Cerebellar nuclear complex (tissue), 1 donor: ENCODE data around the gene IL12RB2.

Experiments used
- DNase-seq, 2 experiments: peaks; one replicate each; lab custom pipeline; 2025; lab: John Stamatoyannopoulos, UW

Gene IL12RB2

DNA sequence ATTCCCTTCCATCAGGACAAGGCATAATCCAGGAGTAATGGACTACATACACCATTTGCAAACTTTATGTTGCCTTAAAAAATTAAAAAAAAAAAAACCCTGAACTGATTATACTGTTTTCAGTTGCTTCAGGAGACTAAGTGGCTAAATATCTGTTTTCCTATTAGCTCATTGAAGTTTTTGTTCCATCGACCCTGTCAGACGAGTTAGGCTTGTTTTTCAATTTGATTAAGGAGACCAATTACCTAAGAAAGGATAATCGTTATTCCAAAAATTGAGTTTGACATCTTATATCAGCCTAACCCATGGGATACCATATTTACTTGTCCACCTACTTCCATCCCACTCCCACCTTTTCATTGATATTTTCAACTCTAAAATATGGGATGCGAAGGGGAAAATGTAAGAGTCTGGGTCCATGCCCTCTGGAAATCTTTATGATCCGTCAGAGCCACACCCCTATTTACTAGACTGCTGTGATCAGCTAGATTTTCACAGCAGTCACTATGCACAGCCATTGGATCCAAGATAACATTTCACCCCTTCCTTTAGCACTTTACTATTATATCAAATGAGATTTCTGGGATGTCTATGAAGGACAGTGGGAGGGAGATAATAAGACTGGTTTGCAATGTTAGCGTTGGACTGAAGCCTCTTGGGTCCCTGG, 41.0 kb downstream of the IL12RB2 start:
- DNase-seq, result no peak

DNA sequence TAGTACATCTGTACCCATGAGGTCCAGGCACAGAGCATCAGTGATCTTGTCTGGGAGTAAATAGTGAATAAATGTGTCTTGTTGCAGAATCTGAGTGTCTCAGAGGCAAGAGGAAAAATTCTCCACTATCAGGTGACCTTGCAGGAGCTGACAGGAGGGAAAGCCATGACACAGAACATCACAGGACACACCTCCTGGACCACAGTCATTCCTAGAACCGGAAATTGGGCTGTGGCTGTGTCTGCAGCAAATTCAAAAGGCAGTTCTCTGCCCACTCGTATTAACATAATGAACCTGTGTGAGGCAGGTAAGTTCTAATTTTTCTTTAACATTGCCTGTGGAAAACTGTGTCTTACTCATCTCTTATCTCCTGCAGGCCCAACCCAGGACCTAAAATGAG, 43.1 kb downstream of the IL12RB2 start:
- DNase-seq, result no peak

DNA sequence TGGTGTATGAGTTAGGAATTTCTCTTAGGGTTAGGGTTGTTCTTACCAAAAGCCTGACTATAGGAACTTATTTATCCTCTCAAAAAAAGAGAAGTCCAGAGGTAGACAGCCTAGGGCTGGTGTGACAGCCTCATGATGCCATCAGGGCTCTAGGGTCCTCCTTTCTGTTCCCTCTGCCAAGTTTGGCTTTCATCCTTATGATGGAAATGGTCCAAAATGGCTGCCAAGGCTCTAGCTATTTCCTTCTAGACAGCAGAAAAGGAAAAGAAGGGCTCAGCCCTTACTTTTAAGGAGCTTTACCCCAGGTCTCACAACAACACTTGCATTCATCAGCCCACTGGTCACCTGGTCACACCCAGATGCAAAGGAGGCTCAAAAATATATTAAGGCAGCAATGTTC, 44.5 kb downstream of the IL12RB2 start:
- no peak for DNase-seq

DNA sequence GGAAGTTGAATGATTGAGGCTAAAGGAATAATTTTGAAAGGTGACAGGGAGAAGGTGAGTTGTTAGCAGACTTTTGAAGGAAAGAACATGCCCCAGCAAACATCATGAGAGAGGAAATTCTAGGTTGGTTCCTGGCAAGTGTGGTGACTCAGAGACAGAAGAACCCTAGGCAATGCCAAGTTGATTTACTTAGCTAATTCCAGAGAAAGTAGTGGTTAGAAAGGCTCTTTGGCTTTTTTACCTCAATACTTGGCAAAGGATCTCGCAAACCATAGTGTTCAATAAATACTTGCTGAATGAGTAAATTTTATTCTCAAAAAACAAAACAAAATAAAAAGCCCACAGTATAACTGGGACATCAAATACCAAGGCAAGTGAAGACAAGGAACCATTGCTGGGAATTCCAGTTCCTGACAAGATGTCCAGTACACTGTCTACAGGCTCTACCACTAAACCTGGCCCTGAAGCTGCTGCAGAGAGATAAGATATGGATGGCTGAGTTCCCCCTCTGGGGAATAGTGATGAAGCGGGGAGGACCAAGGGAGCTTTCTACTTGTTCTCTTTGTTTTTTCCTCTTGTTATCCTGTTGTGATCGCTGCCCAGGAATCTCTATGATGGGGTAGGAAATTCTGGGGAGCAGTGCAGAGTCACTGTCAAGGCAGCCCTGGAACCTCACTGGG, 48.2 kb downstream of the IL12RB2 start:
- DNase-seq, result no peak

DNA sequence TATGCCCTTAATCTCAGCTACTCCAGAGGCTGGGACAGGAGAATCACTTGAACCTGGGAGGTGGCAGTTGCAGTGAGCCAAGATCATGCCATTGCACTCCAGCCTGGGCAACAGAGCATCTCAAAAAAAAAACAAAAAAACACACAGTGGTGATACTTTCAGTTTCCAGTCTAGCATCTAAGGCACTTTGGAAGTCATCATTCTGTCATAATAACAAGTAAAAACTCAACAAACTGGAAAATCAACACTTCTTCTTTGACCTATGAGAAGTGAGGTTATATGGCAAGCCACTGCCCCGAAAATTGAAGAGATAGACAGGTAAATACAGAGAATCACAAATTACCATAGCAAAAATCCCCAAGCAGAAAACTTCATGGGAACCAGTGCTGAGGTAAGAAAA, 51.9 kb downstream of the IL12RB2 start:
- no peak for DNase-seq

DNA sequence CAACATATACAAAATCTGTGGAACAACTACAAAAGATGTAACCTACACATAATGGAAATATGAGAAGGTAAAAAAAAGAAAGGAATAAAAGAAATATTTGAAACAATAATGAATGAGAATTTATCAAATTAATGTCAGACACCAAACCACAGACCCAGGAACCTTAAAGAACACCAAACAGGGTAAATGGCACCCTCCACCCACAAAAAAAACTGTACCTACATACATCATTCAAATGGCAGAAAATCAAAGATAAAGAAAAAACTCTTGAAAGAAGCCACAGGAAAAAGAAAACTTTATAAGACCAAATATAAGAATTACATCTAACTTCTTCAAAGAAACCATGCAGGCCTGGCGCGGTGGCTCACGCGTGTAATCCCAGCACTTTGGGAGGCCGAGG, 54.0 kb downstream of the IL12RB2 start:
- no peak for DNase-seq

DNA sequence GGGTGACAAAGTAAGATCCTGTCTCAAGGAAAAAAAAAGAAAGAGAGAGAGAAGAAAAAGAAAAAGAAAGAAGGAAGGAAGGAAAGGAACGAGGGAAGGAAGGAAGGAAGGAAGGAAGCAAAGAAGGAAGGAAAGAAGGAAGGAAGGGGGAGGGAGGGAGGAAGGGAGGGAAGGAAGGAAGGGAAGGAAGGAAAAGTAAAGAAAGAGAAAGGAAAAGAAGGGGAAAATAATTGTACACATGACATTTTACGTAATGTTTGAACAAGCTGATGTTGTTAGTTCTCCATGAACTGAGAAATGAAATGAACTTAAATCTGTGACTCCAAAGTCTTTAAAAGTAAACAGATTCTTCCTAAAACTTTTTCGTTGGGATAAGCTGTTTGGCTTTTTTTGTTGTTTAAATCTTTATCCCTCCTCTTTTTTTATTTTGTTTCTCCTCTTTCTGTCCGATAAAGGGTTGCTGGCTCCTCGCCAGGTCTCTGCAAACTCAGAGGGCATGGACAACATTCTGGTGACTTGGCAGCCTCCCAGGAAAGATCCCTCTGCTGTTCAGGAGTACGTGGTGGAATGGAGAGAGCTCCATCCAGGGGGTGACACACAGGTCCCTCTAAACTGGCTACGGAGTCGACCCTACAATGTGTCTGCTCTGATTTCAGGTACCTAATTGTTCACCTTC, 59.8 kb downstream of the IL12RB2 start:
- no peak for DNase-seq

DNA sequence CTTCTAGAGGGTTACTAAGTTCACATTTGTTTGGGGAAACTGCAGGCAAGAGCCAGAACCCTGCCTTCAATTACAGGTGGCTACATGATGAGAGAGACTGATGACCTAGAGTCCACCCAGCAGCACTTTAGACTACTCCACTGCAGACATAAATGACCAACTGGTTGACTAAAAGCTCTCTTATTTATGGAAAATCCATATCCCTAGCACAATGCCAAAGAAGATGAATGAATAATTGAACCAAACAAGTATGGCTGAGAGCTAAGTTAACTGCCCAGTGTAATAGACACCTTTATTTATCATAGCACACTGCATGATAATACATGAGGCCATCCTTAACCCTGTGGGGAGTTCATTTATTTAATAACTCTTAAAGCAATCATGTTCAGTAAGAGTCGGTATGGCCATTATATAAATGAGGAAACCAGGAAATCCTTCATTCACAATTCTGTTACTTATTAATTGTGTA, 60.4 kb downstream of the IL12RB2 start:
- no peak for DNase-seq

DNA sequence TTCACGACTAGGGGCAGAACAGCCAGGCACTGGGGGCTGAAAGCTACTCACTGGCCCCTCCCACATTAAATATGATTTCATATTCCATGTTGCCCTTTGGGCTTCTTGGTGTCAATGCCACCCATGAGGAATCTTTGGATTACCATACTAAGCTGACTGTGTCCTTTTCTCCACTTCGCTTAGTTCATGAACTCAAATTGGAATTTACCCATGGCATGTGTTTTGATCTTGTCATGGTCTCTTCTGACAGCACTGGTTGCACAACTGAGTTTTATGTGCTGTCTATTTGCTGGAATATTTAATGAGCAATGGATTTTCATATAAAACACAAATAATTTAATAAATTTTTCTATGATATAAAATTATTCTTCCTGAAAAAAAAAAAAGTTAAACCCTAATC, 63.4 kb downstream of the IL12RB2 start:
- DNase-seq, result no peak

DNA sequence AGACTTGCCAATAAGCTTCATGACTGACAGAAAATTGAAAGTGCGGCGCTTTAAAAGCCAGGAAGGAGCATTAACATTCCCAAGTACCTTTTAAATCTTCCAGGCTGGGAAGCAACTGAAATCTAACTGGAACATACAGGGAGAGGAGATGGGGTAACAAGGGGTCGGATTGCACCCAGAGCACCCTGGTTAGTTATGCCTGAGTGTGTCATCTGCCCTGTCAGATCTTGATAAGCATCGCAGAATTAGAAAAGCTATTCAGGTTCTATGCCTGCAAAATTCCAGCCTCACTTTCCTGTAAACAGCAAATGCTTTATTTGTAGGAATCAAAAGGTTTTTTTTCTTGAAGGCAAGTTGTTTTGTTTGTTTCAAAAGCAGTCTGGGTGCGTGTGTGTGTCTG, 64.0 kb downstream of the IL12RB2 start:
- no peak for DNase-seq

DNA sequence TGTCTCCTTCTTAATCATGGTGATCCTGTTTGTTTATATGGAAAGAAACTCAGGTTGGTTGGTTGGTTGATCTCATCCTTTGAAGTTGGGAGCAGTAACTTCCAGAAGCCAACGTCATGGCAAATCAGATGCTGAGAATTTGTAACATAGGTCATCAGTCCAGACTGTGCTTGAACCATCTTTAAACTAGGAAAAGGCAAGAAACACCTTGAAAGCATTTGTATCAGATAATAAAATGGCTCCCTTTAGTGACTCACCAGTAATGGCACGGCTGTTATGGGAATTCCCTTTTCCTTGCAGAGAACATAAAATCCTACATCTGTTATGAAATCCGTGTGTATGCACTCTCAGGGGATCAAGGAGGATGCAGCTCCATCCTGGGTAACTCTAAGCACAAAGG, 64.5 kb downstream of the IL12RB2 start:
- no peak for DNase-seq

DNA sequence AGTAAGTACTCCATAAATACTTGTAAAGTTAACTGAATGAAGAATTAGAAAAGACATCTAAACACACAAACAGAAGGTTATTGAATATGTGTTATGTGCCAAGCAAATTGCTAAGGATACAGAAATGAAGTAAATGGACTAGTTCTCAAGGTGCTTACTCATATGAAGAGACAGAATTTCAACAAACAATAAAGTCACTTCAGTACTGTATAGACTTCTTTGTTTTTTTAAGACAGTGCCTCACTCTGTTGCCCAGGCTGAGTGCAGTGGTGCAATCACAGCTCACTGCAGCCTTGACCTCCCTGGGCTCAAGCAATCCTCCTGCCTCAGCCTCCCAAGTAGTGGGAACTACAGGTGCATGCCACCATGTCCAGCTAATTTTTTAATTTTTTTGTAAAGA, 65.2 kb downstream of the IL12RB2 start:
- DNase-seq, result no peak

DNA sequence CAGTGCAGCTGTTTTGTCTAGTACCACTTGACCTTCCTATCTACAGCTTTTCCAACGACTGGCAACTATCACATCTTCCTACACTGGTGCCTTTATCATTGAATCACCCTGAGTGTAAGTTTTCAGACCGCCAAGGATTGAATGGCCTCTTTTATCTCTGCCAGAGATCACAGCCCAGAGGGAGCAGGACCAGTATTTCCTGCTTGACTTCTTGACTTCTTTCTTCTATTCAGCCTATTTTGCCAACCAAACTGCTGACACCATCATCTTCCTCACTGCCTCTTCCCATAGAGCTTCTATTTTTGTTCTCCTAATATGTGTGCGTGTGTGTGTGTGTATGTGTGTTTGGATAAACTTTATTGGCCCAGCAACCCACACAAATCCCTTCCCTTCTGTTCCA, 68.7 kb downstream of the IL12RB2 start:
- no peak for DNase-seq

DNA sequence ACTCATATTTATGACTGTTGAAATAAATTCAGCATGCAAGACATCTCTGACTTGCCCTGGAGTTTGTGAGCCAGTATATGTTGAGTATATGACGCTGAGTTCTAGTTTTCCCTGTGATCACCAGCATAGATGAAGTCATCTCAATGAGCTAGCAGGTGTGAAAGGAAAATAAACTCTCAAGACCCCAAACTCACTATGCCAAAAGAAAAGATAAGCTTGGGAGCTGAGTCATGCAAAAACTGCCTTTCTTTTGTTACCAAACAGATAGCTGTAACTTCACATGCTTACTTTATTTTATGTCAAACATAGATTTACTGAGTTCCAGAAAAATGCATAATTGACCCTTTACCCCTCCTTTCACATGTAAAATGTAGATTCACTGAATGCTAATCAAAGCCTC, 69.6 kb downstream of the IL12RB2 start:
- DNase-seq, result no peak

DNA sequence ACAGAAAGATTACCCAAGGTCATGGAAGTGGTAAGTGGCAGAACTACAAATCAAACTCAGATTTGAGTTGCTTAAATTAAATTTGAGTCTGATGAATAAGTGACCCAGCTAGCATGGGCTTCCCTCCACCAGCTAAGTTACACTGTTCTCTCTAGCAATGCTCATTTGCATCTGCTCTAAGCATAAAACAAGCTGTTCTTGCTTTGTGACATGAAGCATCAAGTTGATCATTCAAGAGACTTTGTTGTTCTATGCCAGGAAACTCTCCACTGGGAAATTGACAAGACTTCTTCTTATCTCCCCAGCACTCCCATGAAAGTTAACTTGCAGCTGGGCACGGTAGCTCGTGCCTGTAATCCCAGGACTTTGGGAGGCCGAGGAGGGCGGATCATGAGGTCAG, 73.5 kb downstream of the IL12RB2 start:
- no peak for DNase-seq

DNA sequence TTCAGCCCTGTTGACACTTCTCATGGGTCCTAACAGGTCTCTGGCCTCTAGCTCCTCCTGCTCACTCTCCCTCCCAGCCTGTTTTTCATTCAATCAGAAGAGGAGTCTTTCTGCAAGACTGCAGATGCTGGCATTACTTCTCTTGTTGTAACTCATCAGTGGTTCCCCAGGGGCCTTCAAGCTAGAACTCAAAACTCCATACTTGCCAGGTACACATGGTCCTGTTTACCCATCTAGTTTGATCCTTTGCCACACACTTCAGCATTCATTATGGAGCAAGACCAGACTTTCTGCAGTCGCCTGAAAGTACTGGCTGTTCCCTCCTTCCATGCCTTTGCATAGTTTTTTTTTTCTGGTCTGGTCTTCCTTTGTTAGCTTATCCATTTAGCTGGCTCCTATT, 74.6 kb downstream of the IL12RB2 start:
- no peak for DNase-seq

DNA sequence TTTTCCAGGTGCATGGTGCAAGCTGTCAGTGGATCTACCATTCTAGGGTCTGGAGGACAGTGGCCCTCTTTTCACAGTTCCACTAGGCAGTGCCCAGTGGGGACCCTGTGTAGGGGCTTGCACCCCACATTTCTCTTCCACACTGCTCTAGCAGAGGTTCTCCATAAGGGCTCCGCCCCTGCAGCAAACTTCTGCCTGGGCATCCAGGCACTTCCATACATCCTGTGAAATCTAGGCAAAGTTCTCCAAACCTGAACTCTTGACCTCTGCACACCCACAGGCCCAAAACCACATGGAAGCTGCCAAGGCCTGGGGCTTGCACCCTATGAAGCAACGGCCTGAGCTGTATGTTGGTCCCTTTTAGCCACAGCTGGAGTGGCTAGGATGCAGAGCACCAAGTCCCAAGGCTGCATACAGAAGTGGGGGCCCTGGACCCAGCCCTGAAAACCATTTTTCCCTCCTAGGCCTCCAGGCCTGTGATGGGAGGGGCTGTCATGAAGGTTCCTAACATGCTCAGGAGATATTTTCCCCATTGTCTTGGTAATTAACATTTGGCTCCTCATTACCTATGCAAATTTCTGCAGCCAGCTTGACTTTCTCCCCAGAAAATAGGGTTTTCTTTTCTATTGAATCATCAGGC, 76.4 kb downstream of the IL12RB2 start:
- DNase-seq, result no peak

DNA sequence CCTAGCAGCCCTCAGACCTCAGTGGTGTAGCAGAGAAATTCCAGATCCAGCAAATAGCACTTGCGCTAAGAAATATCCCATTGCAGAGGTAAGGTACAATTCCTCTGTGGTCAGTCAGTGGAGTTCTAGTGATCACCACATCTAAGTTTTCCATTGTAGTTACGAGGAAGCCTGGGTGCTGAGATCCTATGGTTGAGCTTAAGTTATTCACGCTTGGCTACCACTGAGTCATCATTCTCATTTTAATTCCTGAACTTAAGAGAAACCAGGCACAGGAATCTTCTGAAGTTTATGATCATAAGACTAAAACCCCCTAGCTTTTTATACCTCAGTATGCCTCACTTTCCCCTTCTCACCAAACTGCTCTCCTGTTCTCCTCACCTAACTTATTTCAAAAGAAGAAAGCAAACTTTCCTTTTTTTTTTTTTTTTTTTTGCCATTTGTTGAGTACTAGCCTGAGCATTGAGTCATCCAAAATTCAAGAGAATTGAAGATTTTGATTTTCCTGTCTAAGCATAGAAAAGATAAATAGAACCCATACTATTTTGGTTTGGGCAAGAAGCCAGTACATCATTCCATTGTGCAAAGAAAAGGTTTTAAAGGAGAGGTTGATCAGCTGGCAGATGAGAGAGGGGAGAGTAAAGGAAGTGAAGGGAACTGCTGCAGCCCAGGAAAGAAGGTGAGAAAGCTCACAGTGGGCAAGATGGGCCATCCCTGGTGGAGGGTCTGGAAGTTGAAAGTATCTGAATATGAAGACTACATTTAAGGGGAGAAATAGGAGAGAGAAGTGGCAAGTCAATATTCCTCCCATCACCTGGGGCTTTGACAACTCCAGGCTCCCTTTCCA, 82.6 kb downstream of the IL12RB2 start:
- no peak for DNase-seq

DNA sequence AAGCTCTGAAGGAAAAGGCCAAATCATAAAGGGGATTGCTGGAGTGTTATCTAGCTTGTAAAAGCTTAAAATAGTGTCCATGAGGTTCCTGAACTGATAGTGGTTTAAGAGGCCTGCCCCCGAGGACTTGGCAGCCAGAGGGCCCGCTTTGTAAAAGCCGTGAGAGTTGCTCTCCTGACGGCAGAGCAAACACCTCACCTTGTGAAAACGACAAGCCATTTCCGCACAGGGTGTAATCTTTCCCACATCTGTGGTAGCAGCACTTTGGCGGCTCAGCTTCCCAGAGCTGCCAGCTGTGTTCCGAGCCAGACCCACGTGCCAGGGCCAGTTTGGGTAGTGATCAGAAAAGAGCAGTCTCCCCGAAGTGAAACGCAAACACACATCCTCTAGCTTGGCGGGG, 85.6 kb downstream of the IL12RB2 start:
- no peak for DNase-seq

DNA sequence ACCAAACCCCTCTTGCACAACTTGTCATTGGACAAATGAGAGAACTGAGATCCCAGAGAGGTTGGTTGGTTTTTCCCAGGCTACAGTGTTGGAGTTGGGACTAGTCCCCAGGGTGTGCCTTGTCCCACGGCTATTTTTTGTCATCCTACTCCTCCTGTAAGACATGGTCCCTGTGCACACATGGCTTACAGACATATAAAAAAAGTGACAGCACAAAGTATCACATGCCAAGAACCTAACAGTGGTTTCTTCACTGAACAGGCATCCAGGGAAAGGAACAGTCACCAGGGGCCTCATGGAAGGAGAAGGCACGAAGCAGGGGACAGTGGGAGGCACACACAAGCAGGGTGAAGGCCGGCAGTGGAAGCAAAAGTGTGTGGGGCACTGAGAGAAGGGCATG, 86.1 kb downstream of the IL12RB2 start:
- no peak for DNase-seq

DNA sequence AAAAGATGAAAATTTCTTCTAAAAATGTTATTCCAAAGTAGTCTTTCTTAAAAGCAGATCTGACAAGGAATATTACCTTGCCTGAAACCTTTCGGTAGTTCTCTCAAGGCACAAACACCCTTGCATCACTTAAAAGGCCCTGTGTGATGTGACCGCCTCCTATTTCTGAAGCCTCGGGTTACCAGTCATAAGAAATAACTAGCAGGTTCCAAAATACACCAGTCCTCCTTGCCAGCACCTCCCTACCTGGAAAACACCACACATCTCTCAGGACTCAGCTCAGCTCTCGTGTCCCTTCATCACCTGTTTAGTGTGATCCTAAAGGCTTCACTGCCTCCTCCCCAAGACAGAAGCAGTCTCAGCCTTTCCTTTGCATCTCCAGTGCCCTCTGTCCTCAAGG, 86.9 kb downstream of the IL12RB2 start:
- no peak for DNase-seq
